H9 (cell line): Measurements from ENCODE around the gene CHKB. TPM values are rescaled to one million over a fixed set of nuclear protein-coding genes. Genes with fewer than 3 reads are reported as not detected.
A peak's percentile ranks its signal among the peaks of the same experiment; 100 is the strongest.

ENCODE experiments used
- DNase-seq: peaks from one replicate; pipeline ENCODE4 v3.0.0-alpha.2; 2017
- H2AFZ ChIP-seq: one replicate; pipeline ENCODE4 v1.6.1; 2013; ENCODE audit warnings: mild to moderate bottlenecking, low read length, control low read depth, moderate library complexity
- H2AK5ac ChIP-seq: 2 replicates; pipeline ENCODE4 v1.6.1; 2013; ENCODE audit warnings: low read length, control low read depth, mixed read lengths; ENCODE audit not compliant: insufficient read length
- H2BK120ac ChIP-seq: one replicate; pipeline ENCODE4 v1.6.1; 2013; ENCODE audit warnings: low read depth, mild to moderate bottlenecking, low read length, control low read depth, inconsistent platforms; ENCODE audit not compliant: poor library complexity, severe bottlenecking
- H2BK12ac ChIP-seq: 2 replicates; pipeline ENCODE4 v1.6.1; 2013; ENCODE audit warnings: low read length, control low read depth, mixed read lengths, low read depth; ENCODE audit not compliant: insufficient read length
- H2BK15ac ChIP-seq: 2 replicates; pipeline ENCODE4 v1.6.1; 2013; ENCODE audit warnings: low read depth, low read length, control low read depth
- H2BK20ac ChIP-seq: one replicate; pipeline ENCODE4 v1.6.1; 2013; ENCODE audit warnings: low read depth, mild to moderate bottlenecking, low read length, control low read depth, inconsistent platforms; ENCODE audit not compliant: poor library complexity, severe bottlenecking
- H2BK5ac ChIP-seq: 2 replicates; pipeline ENCODE4 v1.6.1; 2013; ENCODE audit warnings: low read length, control low read depth, mixed read lengths; ENCODE audit not compliant: insufficient read length
- H3K14ac ChIP-seq: 2 replicates; pipeline ENCODE4 v1.6.1; 2013; ENCODE audit warnings: low read length, control low read depth; ENCODE audit not compliant: insufficient read depth
- H3K18ac ChIP-seq: 2 replicates; pipeline ENCODE4 v1.6.1; 2013; ENCODE audit warnings: low read depth, mild to moderate bottlenecking, mixed read lengths, low read length, control low read depth; ENCODE audit not compliant: insufficient read length
- H3K23ac ChIP-seq: 2 replicates; pipeline ENCODE4 v1.6.1; 2013; ENCODE audit warnings: low read length, control low read depth, mixed read lengths, low read depth; ENCODE audit not compliant: insufficient read length
- H3K23me2 ChIP-seq: 2 replicates; pipeline ENCODE4 v1.6.1; 2013; ENCODE audit warnings: low read depth, mild to moderate bottlenecking, mixed read lengths, low read length, control low read depth; ENCODE audit not compliant: insufficient read length, poor library complexity, severe bottlenecking
- H3K27ac ChIP-seq: 2 replicates; pipeline ENCODE4 v1.5.1; 2013; ENCODE audit warnings: low read length, control low read depth, mixed read lengths, low read depth; ENCODE audit not compliant: insufficient read length
- H3K27me3 ChIP-seq: 2 replicates; pipeline ENCODE4 v1.6.1; 2013; ENCODE audit warnings: low read length, control low read depth, inconsistent platforms; ENCODE audit not compliant: insufficient read depth
- H3K4ac ChIP-seq: 2 replicates; pipeline ENCODE4 v1.6.1; 2013; ENCODE audit warnings: low read depth, mild to moderate bottlenecking, control low read depth, inconsistent platforms, low read length, moderate library complexity
- H3K4me1 ChIP-seq: 2 replicates; pipeline ENCODE4 v1.6.1; 2013; ENCODE audit warnings: low read length, control low read depth, inconsistent platforms; ENCODE audit not compliant: insufficient read depth
- H3K4me2 ChIP-seq: 2 replicates; pipeline ENCODE4 v1.6.1; 2013; ENCODE audit warnings: low read length, control low read depth, mixed read lengths; ENCODE audit not compliant: insufficient read length, insufficient read depth
- H3K56ac ChIP-seq: 2 replicates; pipeline ENCODE4 v1.6.1; 2013; ENCODE audit warnings: low read depth, mild to moderate bottlenecking, mixed read lengths, low read length, control low read depth; ENCODE audit not compliant: insufficient read length
- H3K79me1 ChIP-seq: 2 replicates; pipeline ENCODE4 v1.6.1; 2013; ENCODE audit warnings: low read depth, mild to moderate bottlenecking, moderate library complexity, low read length, control low read depth, inconsistent platforms; ENCODE audit not compliant: insufficient read depth, poor library complexity, severe bottlenecking
- H3K79me2 ChIP-seq: 2 replicates; pipeline ENCODE4 v1.6.1; 2013; ENCODE audit warnings: low read length, control low read depth, inconsistent platforms; ENCODE audit not compliant: insufficient read depth
- H3K9ac ChIP-seq: 2 replicates; pipeline ENCODE4 v1.6.1; 2013; ENCODE audit warnings: low read length, control low read depth, mixed read lengths; ENCODE audit not compliant: insufficient read length; ENCODE audit errors: extremely low read depth
- H3K9me3 ChIP-seq: one replicate; pipeline ENCODE4 v1.6.1; 2013; ENCODE audit warnings: low read depth, low read length, inconsistent platforms; ENCODE audit not compliant: control insufficient read depth
- H3T11ph ChIP-seq: one replicate; pipeline ENCODE4 v1.6.1; 2013; ENCODE audit warnings: mild to moderate bottlenecking, low read length, control low read depth, inconsistent platforms
- H4K20me1 ChIP-seq: one replicate; pipeline ENCODE4 v1.6.1; 2013; ENCODE audit not compliant: control insufficient read depth, insufficient read length, insufficient read depth
- H4K5ac ChIP-seq: 2 replicates; pipeline ENCODE4 v1.6.1; 2013; ENCODE audit warnings: low read depth, mild to moderate bottlenecking, mixed read lengths, low read length, control low read depth; ENCODE audit not compliant: insufficient read length
- H4K8ac ChIP-seq: replicated peaks from 2 replicates; pipeline ENCODE4 v1.6.1; 2013; ENCODE audit warnings: low read length, control low read depth, mixed read lengths, low read depth; ENCODE audit not compliant: insufficient read length
- H4K91ac ChIP-seq: 2 replicates; pipeline ENCODE4 v1.6.1; 2013; ENCODE audit warnings: low read depth, mild to moderate bottlenecking, moderate library complexity, mixed read lengths, low read length, control low read depth; ENCODE audit not compliant: insufficient read length
- H3K27ac Mint-ChIP-seq, 3 experiments: 2 replicates in 2 of 3; 3 replicates in 1 of 3; pipeline ENCODE4 v1.8.0; 2020 to 2021; ENCODE audit warnings: mixed read lengths in 3 of 3, mild to moderate bottlenecking in 1 of 3, moderate library complexity in 1 of 3
- H3K27me3 Mint-ChIP-seq: 2 replicates; pipeline ENCODE4 v1.8.0; 2021; ENCODE audit warnings: low read depth, mild to moderate bottlenecking, moderate library complexity, mixed read lengths
- H3K36me3 Mint-ChIP-seq, 3 experiments: 2 replicates in 2 of 3; 3 replicates in 1 of 3; pipeline ENCODE4 v1.8.0; 2020 to 2021; ENCODE audit warnings: low read depth in 3 of 3, mixed read lengths in 3 of 3; ENCODE audit not compliant: insufficient read depth in 1 of 3
- H3K4me1 Mint-ChIP-seq, 2 experiments: 2 replicates each; pipeline ENCODE4 v1.8.0; 2020; ENCODE audit warnings: mixed read lengths in 2 of 2
- H3K4me3 Mint-ChIP-seq, 2 experiments: 2 replicates in 1 of 2; 3 replicates in 1 of 2; pipeline ENCODE4 v1.8.0; 2020 to 2021; ENCODE audit warnings: mild to moderate bottlenecking in 2 of 2, mixed read lengths in 2 of 2, moderate library complexity in 1 of 2
- H3K9me3 Mint-ChIP-seq, 2 experiments: 2 replicates in 1 of 2; 3 replicates in 1 of 2; pipeline ENCODE4 v1.8.0; 2020; ENCODE audit warnings: mild to moderate bottlenecking in 2 of 2, mixed read lengths in 2 of 2, moderate library complexity in 1 of 2
- WGBS: extraction: QIAGEN DNeasy Blood & Tissue Kit; methylation state at CpG from one replicate; pipeline ENCODE4 v1.1.7; 2013; ENCODE audit warnings: missing lambda C conversion rate, low lambda C conversion rate, mixed read lengths; ENCODE audit not compliant: insufficient read length; ENCODE audit errors: extremely low coverage; 5-methylcytosine and 5-hydroxymethylcytosine counted together
- total RNA-seq: library from RNA; stranded (reverse); gene quantifications from 2 replicates; pipeline ENCODE4 v1.2.1, GENCODE V29; 2021
- TF ChIP-seq, protein P1 (sequence below): fragments of 200-600 bp; sonication (generic); conservative IDR thresholded peaks from 3 replicates; pipeline ENCODE4 v1.8.0; 2021; ENCODE audit warnings: antibody characterized with exemption, mild to moderate bottlenecking

CHKB gene
- total RNA-seq, 1 experiment from 2014 or later, result 64.9 TPM

DNA sequence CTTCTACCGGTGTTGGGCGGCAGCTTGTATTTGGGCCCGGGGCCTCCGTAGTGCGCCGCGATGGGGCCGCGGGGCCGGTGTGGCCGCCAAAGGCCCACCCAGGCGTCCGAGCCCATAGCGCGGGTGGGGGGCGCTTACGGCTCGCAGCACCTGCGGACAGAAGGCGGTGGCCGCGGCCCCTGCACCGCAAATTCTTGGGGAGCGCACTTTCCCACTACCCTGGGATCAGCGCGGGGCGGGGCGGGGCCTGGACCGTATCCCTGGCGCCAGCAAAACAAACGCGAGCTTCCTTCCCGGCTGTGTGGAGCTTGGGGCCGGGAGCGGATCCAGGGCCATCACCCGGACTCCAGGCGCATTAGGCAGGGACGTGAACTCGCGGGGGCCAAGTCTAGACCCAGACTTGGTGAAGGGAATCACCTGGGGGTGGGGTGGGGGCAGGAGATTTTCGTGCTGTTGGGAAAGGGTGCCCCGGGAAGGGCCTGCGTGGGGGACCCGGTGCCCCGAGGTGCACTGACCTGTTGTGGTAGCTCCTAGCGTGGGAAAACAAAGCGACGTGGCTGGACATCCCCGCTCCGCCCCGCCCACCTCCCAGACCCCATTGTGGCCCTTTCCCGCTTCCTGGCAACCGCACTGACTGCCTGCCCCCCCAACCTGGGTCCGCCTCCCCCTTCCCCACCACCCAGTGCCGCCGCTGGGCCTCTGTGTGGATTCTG, 50.5 kb downstream of the CHKB start:
- peak; percentile 53 for DNase-seq
- Histone ChIP-seq H3T11ph (no peak overlapping the region), H3K79me1 (no peaks in the 10 kb centered on the region), H3K56ac (no peak overlapping the region), H4K5ac (no peak overlapping the region), H3K14ac (no peak overlapping the region; the same call in 1 of the 2 replicates), H3K23me2 (peaks cover 18% of the 10 kb centered on the region), H3K23ac (no peak overlapping the region), H3K4ac (no peak overlapping the region), H3K4me1 (no peaks in the 10 kb centered on the region), H3K27me3 (peaks cover 37% of the 10 kb centered on the region; the same call in 1 of the 2 replicates), H4K8ac (no peak overlapping the region), H3K79me2 (no peaks in the 10 kb centered on the region), H2BK15ac (no peak overlapping the region), H2BK120ac (no peak overlapping the region), H2BK5ac (no peak overlapping the region), H3K18ac (peak overlapping the region; percentile 79), H2BK20ac (no peak overlapping the region), H2AFZ (no peak overlapping the region), H3K4me2 (peak overlapping the region; percentile 34), H3K9ac (no peak overlapping the region), H4K91ac (no peak overlapping the region), H2BK12ac (no peak overlapping the region), H3K9me3 (no peaks in the 10 kb centered on the region), H4K20me1 (no peaks in the 10 kb centered on the region), H3K27ac (no peak overlapping the region), H2AK5ac (no peak overlapping the region)
- H3K9me3 Mint-ChIP-seq, result no peaks in the 10 kb centered on the region; a peak in 1 of 5 replicates
- no peaks in the 10 kb centered on the region; a peak in 1 of 7 replicates for H3K36me3 Mint-ChIP-seq
- H3K4me3 Mint-ChIP-seq, result peak overlapping the region; percentile 47 to 80
- H3K27me3 Mint-ChIP-seq, result peaks cover 78% of the 10 kb centered on the region
- no peak overlapping the region for H3K27ac Mint-ChIP-seq
- H3K4me1 Mint-ChIP-seq, result peaks cover 11 to 15% of the 10 kb centered on the region in 2 experiments
- TF ChIP-seq, protein P1, sequence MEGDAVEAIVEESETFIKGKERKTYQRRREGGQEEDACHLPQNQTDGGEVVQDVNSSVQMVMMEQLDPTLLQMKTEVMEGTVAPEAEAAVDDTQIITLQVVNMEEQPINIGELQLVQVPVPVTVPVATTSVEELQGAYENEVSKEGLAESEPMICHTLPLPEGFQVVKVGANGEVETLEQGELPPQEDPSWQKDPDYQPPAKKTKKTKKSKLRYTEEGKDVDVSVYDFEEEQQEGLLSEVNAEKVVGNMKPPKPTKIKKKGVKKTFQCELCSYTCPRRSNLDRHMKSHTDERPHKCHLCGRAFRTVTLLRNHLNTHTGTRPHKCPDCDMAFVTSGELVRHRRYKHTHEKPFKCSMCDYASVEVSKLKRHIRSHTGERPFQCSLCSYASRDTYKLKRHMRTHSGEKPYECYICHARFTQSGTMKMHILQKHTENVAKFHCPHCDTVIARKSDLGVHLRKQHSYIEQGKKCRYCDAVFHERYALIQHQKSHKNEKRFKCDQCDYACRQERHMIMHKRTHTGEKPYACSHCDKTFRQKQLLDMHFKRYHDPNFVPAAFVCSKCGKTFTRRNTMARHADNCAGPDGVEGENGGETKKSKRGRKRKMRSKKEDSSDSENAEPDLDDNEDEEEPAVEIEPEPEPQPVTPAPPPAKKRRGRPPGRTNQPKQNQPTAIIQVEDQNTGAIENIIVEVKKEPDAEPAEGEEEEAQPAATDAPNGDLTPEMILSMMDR, result no peak
- no CpG with 5 or more reads among the region's 56 CpGs for WGBS
